NB4 (cell line): ENCODE data around the gene DIS3L2.

Experiments
- POLR2A ChIP-seq: IDR thresholded peaks from 2 replicates; pipeline ENCODE4 v1.6.1; 2011; ENCODE audit warnings: mild to moderate bottlenecking; ENCODE audit not compliant: insufficient read length; ENCODE audit errors: extremely low read depth
- TF ChIP-seq, protein P1 (sequence below): IDR thresholded peaks from one replicate; pipeline ENCODE4 v1.5.1; 2012; ENCODE audit warnings: low read depth, low read length

DNA sequence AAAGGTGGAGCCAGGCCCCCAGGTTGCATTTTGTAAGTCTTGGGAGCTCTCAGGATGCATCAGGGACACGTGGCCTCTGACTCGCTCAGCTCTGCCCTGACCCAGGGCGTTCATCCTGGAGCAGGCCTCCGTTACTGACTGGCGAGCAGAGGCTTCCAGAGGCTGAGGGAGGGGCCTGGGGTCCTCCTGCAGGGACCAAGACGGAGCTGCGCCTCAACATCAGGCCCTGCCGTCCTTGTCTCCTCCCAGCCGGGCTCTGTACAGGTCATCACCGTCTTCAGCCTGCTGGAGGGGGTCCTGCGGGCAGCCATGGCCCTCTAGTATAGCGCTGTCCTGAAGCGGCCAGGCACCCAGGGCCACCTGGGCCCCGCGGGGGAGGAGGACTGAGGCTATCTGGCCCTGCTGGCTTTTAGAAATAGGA is 406.8 kb downstream of the DIS3L2 start:
- TF ChIP-seq POLR2A, result no peak
- TF ChIP-seq, protein P1, sequence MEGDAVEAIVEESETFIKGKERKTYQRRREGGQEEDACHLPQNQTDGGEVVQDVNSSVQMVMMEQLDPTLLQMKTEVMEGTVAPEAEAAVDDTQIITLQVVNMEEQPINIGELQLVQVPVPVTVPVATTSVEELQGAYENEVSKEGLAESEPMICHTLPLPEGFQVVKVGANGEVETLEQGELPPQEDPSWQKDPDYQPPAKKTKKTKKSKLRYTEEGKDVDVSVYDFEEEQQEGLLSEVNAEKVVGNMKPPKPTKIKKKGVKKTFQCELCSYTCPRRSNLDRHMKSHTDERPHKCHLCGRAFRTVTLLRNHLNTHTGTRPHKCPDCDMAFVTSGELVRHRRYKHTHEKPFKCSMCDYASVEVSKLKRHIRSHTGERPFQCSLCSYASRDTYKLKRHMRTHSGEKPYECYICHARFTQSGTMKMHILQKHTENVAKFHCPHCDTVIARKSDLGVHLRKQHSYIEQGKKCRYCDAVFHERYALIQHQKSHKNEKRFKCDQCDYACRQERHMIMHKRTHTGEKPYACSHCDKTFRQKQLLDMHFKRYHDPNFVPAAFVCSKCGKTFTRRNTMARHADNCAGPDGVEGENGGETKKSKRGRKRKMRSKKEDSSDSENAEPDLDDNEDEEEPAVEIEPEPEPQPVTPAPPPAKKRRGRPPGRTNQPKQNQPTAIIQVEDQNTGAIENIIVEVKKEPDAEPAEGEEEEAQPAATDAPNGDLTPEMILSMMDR, result no peak
